GM19238 (cell line): ENCODE measurements around the gene MORF4L2.

Experiments
- DNase-seq: peaks from one replicate; pipeline ENCODE4 v3.0.0; 2011; ENCODE audit warnings: low spot score; ENCODE audit not compliant: insufficient read length

The MORF4L2 gene, protein sequence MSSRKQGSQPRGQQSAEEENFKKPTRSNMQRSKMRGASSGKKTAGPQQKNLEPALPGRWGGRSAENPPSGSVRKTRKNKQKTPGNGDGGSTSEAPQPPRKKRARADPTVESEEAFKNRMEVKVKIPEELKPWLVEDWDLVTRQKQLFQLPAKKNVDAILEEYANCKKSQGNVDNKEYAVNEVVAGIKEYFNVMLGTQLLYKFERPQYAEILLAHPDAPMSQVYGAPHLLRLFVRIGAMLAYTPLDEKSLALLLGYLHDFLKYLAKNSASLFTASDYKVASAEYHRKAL

DNA sequence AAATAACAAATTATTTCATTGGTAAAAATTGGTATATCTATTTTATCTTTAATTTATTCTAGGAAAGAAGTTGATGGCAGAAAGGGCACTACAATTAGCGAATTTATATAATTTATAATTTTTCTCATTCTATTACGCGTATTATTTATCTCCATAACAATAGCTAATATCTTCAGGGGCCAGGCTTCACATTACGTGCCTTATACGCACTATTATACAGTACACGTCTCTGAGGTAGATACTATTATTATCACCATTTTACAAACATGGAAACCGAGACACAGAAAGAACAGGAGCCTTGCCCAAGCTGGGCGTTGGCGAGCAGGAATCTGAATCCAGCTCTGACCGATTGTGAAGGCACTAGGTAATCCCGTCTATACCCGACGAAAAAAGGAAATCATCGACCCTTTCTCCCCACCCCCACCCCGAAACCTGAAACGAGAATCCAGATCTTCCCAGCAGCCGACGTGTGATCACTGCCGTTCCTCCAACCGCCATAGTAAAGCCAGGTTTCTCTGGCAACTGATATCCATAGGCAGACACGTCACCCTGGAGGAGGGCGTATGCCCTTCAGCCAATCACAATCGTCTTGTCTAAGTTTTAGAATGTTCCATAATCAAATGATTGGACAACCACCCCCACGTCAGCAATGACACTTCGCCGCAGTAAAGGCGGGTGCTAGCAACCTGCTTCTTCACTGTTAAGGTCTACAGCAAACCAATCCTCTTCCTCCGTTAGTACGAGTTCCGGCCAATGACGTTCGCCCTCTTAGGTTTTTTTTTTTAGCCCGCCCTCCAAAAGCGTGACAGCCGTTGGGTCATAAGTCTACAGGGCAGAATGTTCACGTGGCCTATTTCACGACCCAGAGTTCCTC, at the start of gene MORF4L2:
MORF4L2 (minus strand) TSS at position 501 of the 874 bp plus-strand sequence. CDS start 9,672 bp downstream, outside the sequence.
- DNase-seq: peak; percentile 42

DNA sequence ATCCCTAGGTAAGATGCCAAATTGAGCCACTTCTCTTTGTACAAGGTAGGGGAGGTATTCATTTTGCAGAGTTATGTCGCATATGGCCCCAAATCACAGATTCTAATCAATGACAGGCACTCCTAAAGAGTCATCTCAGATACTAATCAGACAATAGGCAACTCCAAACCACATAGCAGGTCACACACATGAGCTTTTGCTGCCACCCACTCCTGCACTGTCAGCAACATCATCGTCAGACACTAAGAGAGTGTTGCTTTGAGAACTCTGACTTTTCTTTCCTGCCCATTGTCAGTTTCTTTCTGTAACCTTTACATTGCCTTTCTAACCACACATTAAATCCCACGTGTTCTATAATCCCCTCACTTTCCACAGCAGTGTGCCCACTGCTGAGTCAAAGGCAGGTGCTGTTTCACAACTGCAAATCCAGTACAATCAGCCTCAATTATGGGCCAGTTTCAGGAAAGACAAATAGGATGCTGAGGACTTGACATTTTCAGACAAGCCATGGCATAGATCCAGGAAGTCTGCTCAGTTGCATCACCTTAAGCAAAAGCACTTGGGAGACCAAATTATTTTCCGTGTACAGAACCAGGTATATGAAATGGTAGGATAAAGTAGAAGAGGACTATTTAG, 47.7 kb upstream of the MORF4L2 start:
- DNase-seq: no peak

DNA sequence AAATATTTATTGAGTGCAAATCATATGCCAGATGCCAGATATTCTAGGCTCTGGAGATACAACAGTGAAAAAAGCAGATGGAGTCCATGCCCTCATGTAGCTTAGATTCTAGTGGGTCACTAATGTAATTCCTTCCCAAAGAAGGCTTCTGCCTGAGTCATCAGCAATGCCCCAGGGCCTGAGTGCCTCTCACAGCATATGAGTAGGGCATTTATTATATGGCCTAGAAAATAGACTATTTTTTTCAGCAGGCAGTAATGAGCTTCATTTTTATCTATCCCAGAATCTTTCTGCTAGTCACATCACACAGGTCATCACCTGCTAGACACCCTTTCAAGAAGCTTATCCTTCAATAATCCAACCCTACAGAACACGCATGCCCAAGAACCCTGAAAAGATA, 46.5 kb upstream of the MORF4L2 start:
- DNase-seq: no peak

DNA sequence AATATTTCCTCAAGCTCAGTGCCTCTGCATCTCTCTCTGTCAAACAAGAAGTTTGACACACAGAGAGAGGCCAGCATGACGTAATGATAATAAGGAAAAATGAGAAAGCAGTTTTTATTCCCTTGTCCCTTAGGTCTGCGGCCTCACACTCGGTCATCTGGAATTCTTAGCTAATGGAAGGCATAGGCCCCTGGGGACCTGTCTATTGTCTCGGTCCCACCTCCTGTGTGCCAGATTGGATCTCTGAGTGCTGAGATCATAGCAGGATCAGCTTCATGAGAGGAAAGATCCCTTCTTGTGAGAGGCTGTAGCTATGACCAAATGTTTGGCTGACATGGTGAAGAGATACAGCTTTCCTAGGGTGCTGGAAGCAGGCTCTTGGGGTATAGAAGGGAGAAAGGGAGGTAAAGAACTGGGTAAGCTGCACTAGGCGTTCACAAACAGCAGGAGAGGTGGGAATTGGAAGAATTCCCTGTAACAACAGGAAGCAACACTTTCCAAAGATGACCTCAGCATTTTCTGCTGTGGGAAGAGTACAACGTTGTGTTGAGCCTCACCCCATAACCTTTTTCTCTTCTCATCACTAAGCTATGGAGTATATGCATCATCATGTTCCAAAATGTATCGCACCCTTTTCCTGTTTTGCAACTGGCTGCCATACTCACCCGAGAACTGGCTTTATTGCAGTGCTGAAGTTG, 44.4 kb upstream of the MORF4L2 start:
- no peak for DNase-seq

DNA sequence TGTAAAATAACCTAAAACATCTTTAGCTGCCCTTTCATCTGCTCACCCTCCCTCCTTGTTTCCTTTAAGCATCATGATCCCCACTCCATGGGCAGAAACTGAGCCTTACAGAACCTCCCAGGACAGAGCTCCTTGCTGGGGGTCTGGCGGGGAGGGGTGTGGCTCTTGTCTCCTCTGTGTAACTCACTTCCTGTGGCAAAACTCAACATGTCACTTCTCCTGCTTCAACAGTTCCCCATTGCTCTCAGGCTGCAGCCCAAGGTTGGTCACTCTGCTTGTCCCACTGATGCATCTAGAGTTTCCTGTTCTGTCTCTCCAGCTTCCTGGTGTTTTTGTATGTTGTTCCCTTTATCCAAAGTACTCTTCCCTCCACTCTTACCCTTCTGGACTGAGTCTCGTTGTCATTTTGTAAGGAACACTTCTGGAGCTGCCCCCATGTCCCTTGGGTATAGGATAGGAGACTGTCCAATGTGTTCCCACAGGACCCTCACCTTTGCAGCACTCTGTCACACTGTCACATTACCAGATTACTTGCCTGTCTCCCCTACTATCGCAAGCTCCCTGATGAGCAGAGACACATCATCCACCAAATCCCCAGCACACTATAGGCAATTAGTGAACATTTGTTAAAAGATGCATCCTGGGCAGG, 43.8 kb upstream of the MORF4L2 start:
- no peak for DNase-seq

DNA sequence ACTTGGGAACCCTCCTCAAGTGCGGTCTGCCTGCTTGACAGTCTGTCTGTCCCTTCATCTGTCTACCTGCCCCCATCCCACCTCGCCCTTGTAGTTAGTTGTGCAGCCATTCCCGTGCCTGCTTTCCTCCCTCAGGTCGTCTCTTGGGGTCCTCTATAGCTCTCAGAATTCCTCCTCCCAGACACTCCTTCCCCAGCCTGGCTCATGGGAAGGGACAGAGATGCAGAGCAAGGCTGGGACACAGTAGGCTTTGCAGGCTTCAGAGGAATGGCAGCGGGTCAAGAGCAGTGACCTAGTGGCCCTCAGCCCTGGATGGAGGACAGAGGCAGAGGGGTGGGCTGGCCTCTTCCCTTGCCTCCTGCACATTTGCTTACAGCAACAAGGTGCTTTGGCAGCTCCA, 42.5 kb upstream of the MORF4L2 start:
- no peak for DNase-seq

DNA sequence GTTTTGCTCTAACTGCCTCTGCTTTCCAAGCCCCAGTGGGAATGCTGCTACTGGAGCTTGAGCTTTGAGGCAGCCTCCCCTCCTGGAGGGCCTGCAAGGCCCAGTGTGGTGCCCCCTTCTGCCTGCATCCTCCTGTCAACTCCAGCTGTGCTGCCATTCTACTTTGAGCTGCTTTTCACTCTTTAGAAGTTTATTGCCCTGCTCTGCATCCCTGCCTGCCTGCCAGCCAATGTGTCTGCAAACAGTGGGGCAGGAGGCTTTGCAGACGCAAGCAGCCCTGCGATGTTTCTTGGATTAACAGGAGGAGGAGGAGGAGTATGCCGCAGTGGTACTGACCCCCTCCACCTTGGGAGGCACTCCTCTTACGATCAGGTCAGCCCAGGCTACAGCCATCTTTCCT, 40.6 kb upstream of the MORF4L2 start:
- no peak for DNase-seq

DNA sequence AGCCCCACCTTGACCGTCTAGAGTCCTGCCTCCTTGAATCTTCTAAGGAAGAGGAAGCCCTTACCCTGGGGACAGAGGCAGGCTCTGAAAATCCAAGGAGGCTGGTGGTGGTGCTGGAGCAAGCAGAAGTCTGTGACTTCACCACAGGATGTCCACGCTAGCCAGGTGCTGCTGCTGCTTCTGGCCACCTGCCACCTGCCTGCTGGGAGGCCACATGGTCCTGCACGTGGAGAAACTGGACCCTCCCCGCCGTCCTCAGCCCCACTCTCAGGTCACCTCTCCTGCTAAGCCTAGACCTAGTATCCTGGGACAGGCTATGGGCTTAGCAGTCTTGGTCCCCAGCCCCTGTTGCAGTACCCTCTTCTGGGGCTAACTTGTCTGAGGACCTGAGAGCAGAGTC, 40.0 kb upstream of the MORF4L2 start:
- DNase-seq: no peak

DNA sequence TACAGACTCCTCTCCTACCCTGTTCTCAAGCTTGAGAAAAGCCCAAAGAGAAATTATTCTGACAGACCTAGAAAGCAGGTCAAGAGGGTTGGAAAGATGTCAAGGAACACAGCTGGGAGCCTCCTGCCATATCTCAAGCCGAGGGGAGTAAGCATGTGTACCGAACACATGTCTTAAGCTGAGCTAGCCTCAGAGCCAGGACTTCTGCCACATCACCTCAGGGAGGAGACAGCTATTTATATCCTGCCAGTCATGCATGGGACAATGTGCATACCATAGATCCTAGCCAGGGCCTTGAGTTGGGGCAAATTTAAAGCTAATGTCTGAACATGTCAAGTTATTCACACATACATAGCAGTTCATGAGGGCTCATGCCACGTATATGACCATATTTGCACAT, 36.0 kb upstream of the MORF4L2 start:
- DNase-seq: no peak

DNA sequence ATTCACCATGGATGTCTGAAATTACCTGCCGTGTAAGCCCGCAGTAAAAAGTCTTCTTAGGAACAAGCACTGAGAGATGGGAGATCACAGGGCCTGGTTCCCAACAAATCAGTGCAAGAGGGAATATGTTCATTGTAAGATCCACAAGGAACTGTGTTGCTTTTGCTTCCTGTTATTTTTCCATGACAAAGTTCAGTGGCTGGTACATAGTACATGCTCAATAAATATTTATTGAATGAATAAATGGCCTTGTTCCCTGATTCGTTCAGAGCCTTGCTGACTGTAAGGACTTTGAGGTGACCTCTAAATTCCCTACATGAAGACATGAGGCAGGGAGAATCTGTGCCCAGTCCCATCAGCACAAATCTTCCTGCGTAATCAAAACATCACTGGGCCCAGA, 31.6 kb upstream of the MORF4L2 start:
- DNase-seq: no peak

DNA sequence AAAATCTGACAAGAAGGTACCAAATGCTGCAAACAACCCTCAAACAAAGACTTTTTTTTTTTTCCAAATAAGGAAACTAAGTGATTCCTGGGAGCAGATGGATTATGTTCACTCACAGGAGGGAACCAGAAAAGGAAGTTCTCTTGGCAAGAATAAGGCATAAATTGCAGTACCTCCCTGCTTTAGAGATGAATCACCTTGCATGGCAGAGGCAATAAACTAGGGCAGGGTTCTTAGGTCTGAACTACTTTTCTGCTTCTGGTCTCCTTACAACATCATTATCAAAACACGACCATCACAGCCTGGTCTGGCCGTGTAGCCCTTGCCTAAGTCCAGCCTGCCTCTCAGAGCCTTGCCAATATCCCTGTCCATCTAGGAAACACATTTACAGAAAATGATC, 30.5 kb upstream of the MORF4L2 start:
- DNase-seq: no peak

DNA sequence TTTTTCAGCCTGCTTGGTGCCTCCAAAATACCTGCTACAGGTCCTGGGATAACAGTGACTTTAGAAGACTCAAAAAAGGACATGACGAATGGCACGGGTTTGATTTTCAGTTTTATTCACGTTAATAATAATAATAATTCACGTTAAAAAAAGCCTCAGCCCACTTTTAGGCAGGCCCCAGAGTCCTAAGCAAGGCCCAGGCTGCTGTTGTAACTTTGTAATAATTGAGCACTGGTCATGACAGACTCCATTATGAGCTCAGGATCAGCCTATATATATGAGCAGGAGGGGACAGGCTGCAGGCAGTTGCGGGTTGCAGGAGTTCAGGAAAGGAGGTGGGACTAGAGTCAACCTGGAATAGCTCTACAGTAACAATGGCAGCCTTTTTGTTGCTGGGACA, 24.1 kb upstream of the MORF4L2 start, which contains the start of gene TMEM31:
TMEM31 (plus strand) TSS at position 301 of the 400 bp plus-strand sequence. CDS start 1,350 bp downstream, outside the sequence.
- DNase-seq: no peak

DNA sequence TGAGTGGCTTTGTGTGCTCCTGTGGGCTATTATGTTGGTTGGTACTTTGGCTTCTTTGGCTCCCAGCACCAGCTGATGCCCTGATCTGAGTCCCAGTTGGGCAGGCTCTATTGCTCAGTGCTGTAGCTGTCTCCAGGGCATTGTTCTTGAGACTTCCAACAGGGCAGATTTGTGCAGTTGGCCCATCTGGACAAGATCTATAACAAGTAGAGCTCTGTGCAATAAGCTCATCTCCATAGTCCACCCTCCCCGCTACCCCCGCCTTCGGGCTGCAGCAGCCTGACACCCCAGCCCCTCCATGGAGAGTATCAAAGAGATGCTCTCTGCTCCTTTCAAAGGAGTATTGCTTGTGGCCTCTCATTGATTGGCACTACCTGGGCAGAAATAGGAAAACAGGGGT, 18.4 kb upstream of the MORF4L2 start:
- no peak for DNase-seq

DNA sequence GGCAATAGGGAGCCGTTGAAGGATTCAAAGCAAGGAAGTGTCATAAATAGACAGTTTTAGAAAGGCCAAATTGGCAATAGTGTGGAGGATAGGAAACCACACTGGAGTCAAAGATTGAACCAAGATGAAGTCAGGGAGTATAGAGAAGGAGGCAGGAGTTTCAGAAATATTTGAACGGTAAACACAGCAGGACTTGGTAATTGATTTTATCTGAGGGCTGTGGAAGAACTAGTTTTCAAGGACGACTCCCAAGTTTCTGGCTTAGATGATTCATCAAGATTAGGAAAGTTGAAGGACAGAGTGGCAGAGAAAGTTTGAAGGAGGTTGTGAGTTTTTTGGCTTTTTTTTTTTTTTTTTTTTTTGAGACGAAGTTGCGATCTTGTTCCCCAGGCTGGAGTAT, 12.7 kb upstream of the MORF4L2 start:
- DNase-seq: no peak

DNA sequence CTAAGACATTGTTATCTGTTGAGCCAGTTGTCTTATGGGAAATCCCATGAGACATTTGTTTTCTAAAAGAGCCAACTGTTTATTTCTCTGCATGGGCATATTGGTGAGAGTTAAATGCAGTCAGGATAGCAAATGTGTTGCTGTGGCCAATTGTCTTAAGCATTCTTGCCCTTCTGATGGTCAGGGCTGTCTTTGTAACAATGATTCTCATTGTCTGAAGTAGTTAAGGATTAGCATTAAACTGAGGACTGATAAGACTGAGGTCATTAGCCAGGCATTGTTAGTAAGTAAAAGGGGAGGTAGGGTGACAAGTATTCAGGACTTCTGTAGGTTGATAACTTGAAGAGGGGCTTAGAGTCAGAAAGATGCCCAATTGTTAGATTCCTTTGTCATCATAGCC, 11.2 kb upstream of the MORF4L2 start:
- DNase-seq: no peak

DNA sequence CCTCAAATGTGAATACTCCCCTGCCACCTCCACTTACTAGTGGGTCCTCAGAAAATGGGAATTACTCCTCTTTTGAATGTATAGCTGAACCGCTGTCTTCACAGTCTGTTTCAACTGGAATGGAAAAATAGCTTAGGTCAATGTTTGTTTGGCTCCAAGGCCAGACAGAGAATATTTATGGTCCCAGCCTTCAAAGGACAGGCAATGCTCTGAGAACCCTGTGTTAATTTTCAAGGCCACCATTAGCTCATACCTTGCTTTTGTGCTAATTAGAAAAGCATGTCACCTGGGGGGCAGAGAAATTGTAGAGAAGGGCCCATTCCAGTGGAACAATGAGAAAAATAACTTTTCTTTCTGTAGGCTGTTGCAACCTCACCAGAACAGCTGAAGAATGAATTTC, 4.6 kb upstream of the MORF4L2 start:
- no peak for DNase-seq

DNA sequence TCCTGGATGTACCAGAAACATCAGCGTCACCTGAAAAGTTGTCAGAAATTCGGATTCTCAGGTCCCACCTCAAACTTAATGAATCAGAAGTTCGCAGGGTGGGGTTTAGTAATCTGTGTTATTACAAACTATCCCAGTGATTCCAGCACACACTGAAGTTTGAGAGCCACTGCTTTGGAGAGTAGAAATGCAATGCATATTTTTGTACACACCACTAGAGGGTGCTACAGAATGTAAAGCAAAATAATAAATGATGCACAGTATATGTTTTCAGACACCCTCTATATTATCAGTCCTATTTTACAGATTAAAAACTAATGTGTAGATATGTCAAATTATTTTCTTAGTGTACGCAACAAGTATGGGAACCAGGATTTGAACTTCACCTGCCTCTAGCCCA, 2.4 kb upstream of the MORF4L2 start:
- no peak for DNase-seq

DNA sequence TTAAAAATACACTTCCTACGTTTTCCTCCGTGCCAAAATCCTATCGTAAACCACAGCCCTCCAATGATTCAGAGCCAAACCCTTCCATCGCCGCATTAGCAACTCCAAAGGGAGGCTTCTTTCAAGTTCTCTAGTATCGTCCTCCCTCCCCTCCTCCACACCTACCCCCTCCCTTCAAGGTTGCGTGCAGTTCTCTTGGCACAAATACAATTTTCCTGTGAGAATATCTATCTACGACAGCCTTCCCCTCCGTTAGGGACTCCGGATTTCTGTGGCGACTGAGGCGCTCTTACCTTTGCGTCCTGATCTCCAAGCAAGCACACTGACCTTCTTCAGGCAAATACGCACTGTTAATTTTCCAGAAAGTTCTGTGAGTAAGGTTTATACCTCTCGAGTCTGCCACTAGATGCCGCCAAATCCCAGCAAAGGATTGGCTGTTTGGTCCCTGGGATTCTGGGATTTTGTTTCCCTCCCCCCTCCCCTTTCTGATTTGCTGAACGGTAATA, 1.2 kb upstream of the MORF4L2 start:
- no peak for DNase-seq

DNA sequence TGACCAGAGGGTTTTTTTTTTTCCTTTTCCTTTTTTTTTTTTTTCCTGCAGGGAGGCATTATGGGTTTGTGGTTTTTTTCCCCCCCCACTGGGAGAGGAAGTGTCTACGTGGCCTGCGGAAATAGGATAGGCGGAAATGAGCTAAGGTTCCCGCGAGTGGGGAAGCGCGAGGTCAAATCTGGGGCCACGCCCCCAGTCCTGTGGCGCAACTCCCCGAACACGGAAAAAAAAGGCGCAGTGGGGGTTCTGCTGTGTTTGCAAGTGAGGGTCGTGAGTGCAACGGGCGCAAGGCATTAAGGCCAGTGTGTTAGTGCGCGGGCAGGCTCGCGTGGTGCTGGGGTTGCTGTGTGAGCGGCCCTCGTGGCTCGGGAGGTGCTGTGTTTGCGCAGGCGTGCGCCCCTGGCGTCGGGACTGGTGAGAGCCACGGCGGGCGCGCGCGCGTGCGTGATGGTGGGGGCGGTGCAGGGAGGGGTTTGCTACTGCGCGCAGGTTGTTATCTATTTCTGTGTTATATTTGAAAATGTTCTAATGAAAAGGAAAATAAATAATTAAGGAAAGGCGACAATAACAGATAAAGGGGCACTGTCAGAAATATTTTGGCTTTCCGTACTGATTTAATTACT, 685 bp upstream of the MORF4L2 start:
- peak; percentile 19 for DNase-seq

DNA sequence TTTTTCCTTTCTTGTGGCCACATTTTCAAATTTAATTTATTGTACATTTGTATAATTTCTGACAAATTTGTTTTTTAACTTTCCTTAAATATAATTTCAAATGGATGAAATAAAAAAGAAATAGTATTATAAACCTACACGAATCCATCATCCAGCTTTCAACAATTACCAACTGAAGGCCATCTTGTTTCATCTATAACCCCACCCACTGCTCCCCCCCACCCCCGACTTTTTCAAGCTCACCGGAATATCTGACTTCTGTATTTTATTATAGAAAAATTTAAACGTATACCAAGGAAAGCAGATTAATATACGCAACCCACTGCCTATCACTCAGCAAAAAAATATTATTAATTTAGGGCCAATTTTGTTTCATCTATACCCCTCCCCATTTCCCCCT, 1.1 kb downstream of the MORF4L2 start:
- DNase-seq: no peak
